Stimulated activated CD4-positive, alpha-beta T cell treated with anti-CD3 and anti-CD28 coated beads, Interleukin-12 subunit alpha, Interleukin-12 subunit beta, amount 100 ng/mL, for 48 hours (primary cell): Measurements from ENCODE around the gene CCDC181.
"Not testable (repeated sequence)": the region's sequence is repeated elsewhere in the genome, so short reads cannot be mapped to it uniquely, and the experiment has no call there.

ENCODE experiments used
- DNase-seq, 3 donors: peaks; one replicate each; pipeline ENCODE4 v3.0.0-alpha.2; 2020; ENCODE audit warnings: low read depth in 2 of 3, low spot score in 1 of 3

Gene CCDC181

DNA sequence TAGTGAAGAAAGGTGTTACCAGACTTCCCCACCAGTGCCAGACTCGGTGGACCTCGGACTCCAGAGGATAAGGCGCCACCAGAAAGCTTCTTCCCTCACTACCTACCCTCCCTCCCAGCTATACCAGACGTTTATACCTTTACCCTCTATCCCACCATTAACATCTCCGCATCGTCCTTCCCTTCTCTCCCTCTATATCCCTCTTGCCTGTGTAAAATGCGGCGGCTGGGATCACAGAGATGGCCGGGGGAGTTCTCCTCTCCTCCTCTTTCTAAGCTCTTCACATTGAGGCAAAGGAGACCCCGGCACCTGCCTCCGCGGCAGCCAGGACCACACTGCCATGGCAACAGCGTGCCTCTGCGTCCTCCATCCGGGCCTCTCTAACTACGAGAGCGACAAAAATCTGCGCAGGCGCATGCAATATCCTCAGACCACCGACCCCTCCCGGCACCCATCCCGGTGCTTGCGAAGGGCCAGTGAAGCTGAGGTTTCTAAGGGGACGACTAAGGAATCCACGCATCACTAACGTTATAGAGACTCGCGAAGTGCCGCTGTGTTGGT lies at the start of gene CCDC181:
Gene CCDC181 (minus strand): TSS at position 394 of the 561 bp plus-strand sequence. CDS start 2,547 bp downstream, outside the sequence.
- DNase-seq: peak; percentile 30 to 57 (median 48)

DNA sequence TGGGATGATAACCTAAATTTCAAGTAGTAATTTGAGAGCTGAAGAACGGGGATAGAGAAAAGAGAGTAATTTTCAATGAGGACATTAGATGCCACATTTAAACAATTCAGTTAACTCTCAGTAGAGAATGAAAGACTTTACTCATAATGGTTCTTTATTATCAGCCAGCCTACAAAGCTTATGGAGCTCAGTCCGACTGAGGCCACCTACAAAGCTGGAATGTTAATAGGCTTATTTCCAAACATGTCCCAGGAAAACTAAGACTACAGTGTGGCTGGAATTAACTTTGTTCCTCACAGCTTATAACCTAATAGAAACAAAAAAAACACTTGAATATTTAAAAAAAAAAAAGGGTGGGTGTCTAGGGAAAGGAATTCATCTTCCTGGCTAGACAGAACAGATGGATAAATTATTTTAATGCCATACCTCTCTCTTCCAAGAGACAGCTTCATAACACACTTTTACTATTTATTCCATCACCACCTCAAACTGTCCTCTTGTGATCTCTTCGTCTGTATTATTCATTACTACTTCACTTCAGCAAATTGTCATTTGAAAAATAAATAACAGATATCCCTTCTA lies 48.6 kb upstream of the CCDC181 start:
- DNase-seq: no peak

DNA sequence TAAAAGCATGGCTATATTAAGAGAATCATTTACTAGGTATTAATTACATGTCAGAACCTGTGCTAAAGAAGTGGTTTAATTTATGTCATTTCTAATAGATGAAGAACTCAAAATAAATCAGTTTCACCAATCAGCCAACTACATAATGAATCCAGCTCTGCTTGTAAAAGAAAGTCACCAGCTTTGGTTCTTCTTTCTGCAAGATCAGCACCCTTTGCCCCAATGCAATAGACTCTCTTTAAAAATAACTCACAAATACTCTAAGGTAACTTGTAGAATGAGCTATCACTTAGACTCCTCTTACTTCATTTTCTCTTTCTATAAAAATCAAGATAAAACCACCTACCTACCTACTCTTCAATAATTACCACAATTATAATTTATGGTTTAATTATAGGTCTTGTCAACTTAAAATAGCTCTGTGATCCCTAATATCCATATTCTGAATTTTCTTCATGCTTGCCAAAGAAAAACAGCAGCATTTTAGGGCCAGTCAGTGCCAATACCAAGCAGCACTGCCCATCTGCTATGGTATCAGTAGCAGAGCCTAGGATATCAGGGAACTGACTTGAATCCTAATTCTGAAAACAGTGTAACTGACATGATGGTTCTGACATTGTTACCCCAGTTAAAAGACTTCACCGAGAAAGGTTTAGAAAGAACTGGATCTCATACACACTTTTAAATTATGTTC lies 47.2 kb upstream of the CCDC181 start:
- DNase-seq: no peak

DNA sequence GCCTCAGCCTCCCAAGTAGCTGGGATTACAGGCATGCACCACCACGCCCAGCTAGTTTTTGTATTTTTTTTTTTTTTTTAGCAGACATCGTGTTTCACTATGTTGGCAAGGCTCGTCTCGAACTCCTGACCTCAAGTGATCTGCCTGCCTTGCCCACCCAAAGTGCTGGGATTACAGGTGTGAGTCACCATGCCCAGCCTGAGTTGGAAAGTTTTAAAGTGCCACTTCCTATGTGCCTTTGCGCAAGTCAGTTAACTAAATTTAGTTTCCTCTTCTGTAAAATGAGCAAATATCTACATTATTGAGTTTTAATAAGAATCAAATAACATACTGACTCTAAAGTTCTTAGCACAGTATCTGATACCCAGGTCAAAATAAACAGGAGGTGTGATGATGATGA lies 46.1 kb upstream of the CCDC181 start:
- DNase-seq: no peak

DNA sequence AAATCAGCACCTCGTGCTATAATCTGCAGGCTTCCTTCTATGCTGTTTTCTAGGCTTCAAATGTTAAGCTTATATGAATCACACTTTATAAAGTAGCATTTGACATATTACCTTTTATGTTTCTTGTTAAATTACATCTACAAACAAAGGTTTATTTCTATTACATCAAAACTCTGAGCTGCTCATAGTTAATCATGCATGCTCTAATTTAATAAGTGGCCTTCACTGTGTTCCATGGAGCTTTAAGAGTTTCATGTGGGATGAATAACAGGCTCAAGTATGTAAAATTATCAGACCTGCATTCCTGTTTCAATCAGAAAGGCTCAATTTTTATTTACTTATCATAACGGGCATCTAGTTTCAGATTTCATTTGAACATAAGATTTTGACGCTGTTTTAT lies 45.5 kb upstream of the CCDC181 start:
- no peak for DNase-seq

DNA sequence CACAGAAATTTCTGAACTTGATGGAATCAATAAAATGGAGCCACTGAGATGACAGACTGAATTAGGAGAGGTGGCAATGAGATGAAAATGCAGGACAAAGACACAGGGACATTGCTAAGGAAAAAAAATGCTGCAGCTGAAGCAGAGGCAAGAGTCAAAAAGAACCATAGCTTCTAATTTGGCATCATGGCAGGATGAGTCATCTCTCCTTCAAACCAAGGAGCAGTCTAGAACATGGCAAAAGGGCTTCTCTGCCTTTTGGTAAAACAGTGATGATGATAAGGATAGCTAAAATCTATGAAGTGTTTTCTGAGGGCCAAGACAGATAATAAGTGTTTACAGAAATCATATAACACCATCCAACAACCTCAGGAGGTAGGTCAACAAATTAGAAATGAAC lies 41.7 kb upstream of the CCDC181 start:
- no peak for DNase-seq

DNA sequence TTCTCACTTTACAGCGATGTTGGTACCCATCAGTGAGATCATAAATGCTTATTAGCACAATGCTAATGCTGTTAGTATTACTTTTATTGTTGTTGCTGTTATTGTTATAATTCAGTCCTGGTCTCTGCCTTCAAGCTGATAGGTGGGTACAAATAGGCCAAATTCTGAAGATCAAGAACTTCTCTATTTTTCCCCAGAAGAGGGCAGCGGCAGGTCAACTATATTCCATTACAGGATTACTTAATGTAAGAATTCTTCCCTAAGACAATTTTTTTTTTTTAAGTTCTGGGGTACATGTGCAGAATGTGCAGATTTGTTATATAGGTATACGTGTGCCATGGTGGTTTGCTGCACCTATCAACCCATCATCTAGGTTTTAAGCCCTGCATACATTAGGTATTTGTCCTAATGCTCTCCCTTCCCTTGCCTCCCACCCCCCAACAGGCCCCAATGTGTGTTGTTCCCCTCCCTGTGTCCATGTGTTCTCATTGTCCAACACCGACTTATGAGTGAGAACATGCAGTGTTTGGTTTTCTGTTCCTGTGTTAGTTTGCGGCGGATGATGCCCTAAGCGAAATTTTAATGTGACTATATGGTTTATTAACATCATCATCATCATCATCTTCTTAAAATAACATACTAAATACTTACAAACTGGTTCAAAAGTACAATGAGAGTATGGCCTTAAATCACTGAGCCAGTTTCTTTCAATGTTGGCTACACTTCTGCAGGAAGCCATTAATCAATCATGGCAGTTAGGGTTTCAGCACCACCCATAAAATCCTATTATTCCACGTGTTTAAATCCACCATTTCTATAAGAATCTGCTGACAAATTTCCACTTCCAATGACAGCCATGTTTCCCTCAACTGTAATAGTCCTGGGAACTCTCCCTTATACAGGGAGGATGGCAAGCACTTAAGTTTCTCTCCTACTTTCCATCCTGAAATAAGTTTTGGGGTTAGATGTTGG lies 39.3 kb upstream of the CCDC181 start:
- no peak for DNase-seq

DNA sequence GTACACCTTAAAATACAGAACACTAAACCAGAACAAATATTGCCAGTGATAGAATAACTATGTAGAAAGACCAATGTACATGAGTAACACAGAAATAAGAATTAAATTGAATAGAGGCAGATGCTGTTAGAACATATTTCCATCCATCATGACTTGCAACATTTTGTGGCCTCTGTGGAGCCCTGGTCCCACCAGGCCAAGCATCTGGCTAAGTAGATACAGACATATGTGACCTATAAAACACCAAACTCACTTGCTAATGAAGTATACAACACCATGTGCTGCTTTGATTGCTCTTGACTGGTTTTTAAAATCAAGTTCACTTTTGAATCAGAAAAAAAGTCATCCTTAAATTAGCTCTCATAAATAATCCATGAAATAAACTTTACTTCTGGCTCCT lies 38.0 kb upstream of the CCDC181 start:
- no peak for DNase-seq

DNA sequence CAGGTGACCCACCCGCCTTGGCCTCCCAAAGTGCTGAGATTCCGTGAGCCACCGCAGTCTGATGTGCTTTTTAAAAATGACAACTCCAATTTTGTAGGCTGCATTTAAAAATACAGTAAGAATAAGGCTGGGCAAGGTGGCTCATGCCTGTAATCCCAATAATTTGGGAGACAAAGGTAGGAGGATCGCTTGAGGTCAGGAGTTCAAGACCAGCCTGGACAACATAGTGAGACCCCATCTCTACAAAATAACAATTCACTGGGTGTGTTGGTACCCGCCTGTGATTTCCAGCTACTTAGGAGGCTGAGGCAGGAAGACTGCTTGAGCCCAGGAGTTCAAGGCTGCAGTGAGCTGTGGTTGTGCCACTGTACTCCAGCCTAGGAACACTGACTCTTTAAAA lies 35.1 kb upstream of the CCDC181 start:
- DNase-seq: no peak

DNA sequence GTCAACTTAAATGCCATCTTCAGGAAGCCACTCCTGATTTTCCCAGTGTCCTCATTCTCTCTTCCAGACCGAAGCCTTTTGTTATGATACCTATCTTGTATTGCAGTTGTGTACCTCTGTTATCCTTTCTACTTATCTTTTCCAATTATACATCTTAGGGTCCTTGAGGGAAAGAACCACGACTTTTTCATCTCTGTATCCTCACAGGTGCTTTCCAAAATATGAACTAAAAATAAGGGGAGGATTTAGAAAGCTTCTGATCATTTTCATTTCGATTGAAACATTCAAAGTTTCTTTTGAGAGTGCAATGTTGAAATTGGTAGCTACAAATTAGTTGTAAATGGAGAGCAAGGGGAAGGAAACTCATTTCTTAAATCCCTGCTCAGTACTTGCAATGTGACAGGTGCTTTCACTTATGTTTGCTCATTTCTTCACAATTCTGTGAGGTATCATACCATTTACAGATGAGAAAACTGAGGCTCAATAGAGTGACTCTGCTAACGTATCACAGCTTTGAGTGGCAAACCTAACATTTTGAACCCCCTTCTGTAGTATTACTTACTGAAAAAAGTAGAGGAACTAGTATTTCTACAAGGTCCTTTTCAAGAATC lies 34.2 kb upstream of the CCDC181 start:
- DNase-seq: no peak

DNA sequence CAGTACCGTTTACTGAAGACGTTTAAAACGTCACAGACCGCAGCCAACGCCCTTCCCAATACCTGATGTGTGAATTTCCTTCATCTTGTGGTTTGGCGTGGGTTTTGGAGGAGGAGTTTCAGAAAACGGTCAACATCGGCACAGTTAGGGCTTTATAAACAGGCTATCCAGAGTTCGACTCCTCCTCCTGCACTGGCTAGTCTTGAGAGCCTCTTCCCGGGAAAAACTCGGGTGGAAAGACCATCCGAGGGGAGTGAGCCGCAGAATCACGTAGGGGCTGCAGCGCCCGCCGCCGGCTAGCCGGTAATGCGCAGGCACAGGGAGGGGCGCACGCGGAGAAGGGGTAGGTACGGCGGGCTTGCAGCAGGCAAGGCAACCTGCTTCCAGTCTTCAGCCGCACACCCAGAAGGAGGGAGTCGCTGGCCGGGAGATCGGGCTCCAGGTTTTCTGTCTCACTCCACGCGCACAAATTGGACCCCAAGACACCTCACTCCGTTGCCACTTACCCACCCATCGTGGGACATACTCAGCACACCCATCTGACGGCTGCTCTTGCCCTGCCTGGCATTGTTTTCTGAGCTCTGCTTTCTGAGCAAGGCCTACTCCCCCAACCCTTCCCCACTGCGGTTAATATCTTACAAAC lies 33.0 kb upstream of the CCDC181 start:
- no peak for DNase-seq

DNA sequence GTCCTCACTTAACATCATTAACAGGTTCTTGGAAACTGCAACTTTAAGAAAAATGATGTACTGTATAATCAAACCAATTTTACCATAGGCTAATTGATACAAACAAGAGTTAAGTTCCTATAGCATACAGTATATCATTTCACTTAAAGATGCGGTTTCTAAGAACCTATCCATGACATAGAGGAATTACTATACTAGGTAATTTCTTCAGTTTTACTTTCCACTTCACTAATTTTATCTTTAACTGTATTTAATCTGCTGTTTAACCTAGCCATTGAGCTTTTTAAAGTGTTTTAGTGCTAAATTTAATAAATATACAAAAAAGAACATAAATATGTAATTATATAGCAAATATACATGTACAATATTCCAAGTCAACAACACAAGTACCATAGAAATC lies 30.2 kb upstream of the CCDC181 start:
- no peak for DNase-seq

DNA sequence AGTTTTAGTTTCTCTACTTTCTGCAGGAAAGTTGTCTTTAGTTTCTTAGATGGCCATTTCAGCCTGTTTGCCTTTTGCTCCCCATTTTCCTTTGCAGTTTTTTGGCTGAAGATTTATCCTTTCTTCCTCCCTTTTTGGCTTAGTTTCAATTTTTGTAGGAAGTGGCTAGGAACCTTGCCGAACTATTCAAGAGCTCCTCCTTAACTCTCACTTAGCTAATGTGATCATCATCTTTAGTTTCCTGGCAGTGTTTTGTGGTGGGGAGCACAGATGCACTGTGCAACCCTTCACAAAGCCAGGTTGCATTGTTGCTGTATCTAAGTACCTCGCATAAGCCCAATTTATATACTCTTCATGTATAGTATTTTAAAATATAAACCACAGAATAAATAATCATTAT lies 28.8 kb upstream of the CCDC181 start:
- no peak for DNase-seq

DNA sequence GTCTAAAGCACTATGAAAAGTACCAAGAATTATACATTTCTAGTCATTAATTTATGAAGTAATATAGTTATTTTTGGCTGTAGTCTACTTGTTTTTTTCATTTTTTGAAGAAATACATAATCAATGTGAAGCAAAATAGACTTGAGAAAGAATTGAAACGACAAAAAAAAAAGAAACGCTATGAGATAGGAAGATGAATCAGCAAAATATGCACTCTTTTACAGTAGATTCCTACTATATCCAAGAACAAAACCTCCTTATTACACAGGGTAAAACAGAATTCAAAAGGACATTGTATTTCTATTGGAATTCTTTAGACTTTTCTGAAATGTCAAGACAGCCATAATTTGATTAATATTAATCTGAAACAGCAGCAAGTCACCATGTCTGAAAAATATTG lies 25.6 kb upstream of the CCDC181 start:
- DNase-seq: no peak

DNA sequence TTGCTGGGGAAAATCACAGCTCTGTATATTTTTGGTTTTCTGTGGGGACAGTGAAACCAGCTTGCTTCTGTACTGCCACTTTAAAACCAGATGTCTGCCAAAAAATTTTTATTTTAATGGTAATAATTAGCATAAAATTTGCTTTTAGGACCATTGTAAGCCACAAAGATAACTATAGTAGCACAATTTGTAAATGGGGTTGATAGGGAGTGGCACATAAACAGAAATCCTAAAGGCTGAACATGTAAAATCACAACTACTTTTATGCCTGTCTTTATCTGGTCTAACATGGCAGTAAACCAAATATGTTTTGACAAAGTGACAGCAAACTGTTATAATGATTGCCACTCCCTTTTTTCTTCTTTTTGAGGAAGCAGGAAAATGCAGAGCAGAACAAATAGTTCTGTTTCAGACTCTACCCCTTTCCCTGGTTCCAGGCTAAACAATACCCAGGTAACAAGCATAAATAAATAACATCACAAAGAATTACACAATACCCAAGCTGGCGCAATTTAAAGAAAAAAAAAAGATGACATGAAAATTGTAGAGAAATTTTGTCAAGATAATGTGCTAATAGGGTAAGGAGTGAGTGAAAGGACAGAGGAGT lies 24.0 kb upstream of the CCDC181 start:
- no peak for DNase-seq

DNA sequence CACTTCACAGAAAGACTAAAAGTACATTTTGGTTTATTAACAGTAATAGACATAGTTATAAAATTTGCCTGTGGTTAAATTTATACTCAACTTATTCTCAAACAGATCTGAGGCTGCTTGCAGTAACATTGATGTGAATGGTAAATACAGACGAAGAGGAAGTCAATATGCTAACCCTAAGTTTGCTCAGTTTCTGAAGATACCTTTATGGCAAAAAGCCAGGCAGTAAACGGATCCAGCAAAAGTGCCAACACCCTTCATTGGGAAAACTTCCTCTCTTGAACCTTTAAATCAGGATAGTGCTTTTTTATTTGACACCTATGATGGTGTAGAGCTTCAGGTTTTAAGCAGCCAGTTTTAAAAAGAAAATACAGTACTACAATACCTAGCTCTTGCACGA lies 16.6 kb upstream of the CCDC181 start:
- no peak for DNase-seq

DNA sequence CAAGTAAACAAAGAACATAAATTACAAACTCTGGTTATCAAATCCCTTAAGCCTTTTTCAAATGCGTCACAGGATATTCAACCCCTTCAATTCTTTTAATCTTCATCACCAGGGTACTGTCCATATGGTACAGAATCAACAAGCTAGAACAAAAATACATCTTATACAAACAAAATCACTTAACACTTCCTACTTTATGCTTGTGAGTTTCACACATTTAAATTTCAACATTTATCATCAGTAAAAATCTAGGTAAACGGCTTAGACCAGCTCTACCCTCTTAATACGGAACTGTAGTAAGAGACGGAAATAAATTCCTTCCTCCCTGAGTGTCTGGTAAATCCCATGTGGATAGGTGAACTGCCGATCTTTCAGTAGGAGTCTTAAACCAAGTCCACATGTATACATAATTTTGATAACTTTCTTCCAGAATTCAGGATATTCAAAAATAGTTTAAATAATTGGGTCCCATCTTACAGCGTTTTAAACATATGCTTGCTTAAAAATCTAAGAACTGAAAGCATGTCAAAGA lies 1.0 kb downstream of the CCDC181 start:
- DNase-seq: no peak

DNA sequence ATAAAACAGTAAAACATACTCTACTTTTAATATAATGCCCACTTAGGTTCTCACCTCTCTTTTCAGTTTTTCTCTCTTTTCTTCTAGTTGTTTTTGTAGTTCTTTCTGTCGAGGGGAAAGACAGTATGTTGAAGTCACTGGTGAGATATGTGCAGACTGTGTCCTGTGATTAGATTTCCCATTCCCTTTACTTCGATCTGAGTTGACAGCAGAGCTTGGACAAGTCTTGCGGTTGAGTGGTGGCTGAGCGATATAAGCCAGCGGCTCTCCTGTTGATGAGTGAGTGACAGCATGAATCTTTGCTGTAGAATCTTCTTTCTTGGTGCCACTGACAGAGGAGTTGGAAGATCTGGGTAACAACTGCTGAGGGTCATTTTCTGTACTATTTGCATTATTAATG lies 6.0 kb downstream of the CCDC181 start:
- DNase-seq: no peak

DNA sequence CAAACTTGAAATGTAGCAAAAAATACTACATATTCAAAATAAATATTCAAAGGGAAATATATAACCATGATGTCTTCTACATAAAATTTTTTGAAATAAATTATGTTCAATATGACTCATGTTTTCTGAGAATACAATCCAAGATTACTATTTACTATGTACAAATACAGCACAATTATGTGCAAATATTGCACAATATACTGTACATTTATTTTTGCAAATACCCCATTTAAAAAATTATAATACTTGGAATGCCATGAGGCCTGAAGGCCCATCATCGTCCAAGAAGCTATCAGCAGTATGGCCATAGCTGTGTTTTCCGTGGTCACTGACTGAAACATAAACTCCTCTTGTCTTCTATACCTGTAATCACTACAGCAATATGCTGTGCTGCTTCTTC lies 12.3 kb downstream of the CCDC181 start:
- DNase-seq: no peak

DNA sequence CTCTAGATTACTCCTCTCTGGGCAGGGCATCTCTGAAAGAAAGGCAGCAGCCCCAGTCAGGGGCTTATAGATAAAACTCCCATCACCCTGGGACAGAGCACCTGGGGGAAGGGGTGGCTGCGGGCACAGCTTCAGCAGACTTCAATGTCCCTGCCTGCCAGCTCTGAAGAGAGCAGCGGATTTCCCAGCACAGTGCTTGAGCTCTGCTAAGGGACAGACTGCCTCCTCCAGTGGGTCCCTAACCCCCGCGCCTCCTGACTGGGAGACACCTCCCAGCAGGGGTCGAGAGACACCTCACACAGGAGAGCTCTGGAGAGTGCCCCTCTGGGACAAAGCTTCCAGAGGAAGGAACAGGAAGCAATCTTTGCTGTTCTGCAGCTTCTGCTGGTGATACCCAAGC lies 18.9 kb downstream of the CCDC181 start:
- DNase-seq: not testable (repeated sequence)
